DMS 273 (cell line): ENCODE measurements around the gene GEN1.

ENCODE experiments used
- DNase-seq: peaks from one replicate; lab custom pipeline; 2025; ENCODE audit not compliant: unreplicated experiment; lab: John Stamatoyannopoulos, UW

GEN1 gene

GRCh38 chr2:17793803-17794354 is 39.9 kb downstream of the GEN1 start:
- no peak for DNase-seq

GRCh38 chr2:17795309-17795708 is 41.4 kb downstream of the GEN1 start:
- DNase-seq: no peak

- DNase-seq: peak; percentile 66
Measured at GRCh38 chr2:17798338-17798737, 44.4 kb downstream of the GEN1 start.

- no peak for DNase-seq
Measured at GRCh38 chr2:17799301-17800120, 45.6 kb downstream of the GEN1 start.

GRCh38 chr2:17800219-17800618 is 46.3 kb downstream of the GEN1 start:
- peak; percentile 57 for DNase-seq

GRCh38 chr2:17800693-17801458 is 46.9 kb downstream of the GEN1 start:
- peak; percentile 13 for DNase-seq

- DNase-seq: no peak
Measured at GRCh38 chr2:17803497-17803896, 49.6 kb downstream of the GEN1 start.

GRCh38 chr2:17804358-17804757 is 50.4 kb downstream of the GEN1 start:
- no peak for DNase-seq

- no peak for DNase-seq
Measured at GRCh38 chr2:17805166-17805565, 51.2 kb downstream of the GEN1 start.

GRCh38 chr2:17805717-17806363 is 51.9 kb downstream of the GEN1 start:
- DNase-seq: peak; percentile 31

GRCh38 chr2:17813010-17813741 is 59.2 kb downstream of the GEN1 start:
- peak; percentile 61 for DNase-seq

- DNase-seq: peak; percentile 94
Measured at GRCh38 chr2:17813742-17814473, 60.0 kb downstream of the GEN1 start.

GRCh38 chr2:17814601-17815000 is 60.7 kb downstream of the GEN1 start:
- peak; percentile 77 for DNase-seq

GRCh38 chr2:17815468-17816184 is 61.7 kb downstream of the GEN1 start:
- DNase-seq: peak; percentile 81

- peak; percentile 42 for DNase-seq
Measured at GRCh38 chr2:17816396-17817245, 62.7 kb downstream of the GEN1 start, which contains the start of gene MSGN1. Gene MSGN1 (plus strand): TSS chr2:17816460. CDS start chr2:17816519, 59 bp downstream.

- DNase-seq: peak; percentile 21
Measured at GRCh38 chr2:17818235-17818815, 64.4 kb downstream of the GEN1 start.

GRCh38 chr2:17821080-17821479 is 67.1 kb downstream of the GEN1 start:
- DNase-seq: peak; percentile 56
